Suppressor macrophage treated with lipopolysaccharide for 1 hour (primary cell): ENCODE results near the gene AHDC1.
A peak's percentile ranks its signal among the peaks of the same experiment; 100 is the strongest.

ENCODE experiments used
- DNase-seq, 3 donors: peaks; one replicate each; pipeline ENCODE4 v3.0.0-alpha.2; 2020 to 2022

The AHDC1 gene

DNA sequence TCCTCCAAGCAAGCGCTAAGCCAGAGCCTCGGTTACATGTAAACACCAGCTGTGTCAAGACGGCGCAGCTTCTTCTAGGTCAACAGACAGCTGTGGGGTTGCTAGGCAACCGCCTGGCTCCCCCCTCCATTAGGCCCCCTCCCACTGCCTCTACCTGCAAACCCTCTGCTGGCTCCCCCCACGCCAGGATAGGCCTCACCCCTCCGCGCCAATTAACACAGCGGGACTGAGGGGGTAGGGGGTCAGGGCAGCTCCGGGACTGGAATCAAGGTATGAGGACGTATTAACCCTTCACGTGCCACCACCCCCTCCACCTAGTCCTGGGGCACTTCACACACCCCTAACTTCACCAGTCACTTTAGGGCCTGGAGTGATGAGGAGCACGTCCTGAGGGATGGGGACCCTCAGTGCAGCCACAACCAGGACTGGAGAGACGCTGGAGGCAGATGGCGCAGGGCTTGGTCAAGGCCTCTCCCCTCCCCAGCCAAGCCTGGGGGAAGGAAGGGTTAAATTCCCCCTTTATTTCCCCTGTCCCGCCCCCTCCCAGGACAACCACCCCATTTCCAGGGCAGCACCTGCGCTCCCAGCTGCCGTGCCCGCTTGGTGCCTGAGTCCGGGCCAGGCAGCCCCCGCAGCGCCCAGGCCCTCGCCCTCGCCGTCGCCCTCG is 76.6 kb downstream of the AHDC1 start:
- DNase-seq = no peak

DNA sequence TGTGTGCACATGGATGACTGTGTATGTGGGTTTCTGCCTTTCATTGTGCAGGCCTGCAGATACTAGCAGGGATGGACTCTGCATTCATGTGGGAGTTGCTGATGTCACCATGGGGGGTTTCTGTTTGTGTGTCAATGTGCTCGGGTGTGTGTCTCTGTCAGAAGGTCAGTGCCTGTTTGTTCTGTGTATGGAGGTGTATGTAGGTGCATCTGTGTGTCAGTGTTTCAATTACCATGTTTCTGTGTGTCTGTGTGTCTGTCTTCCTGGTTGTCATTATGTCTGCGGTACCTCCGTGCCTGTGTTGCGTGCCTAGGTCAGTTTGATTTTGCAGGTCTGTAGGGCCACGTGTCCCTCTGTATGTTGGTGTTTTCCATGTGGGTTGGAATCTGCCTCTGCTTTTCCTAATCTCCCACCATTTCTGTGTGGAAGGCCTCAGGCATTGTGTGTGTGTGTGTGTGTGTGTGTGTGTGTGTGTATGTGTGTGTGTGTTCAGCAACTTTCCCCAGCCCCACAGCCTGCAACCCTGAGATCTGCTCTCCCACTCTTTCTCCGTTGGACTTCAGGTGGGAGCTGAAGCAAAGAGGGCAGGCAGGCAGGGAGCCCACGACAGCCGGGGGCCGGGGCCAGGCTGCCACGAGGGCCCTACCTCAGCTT is 77.2 kb downstream of the AHDC1 start:
- DNase-seq = peak; percentile 83 to 86 (median 84)

DNA sequence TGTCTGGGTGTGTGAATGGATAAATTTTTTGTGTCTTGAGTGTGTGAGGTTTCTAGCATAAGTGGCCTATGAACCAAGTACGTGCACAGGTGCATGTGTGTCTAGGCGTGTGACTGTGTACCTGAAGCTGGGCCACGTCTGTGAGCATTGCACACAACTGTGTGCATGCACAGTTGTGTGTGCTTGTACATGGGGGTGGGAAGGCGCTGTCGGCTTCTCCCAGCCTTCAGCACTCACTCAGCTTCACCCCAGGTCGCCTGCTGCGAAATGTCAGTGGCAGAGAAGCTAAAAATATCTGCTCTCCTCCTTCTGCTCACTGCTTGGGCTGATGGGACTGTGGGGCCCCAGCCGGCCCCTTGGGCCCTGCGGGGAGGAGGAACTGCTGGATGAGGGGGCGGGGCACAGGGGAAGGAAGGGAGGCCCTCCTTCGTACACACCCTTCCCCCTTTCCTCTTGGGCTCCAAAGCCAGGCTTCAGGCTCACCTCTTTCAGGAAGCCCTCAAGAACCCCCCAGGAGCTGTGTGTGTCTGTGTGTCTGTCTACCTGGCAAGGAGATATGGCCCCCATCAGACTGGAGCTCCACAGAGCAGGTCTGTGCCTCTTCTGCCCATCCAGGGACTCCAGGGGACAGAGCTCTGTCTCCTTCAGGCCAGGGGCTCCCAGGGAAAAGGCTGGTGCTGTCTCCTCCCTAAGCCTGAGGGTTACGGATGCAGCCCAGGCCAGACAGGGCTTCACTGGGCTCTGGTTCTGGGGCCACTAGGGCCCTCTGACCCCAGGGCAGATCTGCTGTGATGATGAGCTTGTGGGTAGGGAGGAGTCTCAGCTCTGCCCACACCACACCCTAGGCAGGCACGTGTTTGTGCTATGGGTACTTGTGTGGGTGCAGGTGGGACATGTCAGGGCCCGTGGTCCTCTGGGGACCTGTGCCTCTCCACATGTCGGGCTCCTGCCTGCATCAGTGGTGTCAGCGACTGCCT is 78.4 kb downstream of the AHDC1 start:
- peak; percentile 69 to 88 (median 74) for DNase-seq

DNA sequence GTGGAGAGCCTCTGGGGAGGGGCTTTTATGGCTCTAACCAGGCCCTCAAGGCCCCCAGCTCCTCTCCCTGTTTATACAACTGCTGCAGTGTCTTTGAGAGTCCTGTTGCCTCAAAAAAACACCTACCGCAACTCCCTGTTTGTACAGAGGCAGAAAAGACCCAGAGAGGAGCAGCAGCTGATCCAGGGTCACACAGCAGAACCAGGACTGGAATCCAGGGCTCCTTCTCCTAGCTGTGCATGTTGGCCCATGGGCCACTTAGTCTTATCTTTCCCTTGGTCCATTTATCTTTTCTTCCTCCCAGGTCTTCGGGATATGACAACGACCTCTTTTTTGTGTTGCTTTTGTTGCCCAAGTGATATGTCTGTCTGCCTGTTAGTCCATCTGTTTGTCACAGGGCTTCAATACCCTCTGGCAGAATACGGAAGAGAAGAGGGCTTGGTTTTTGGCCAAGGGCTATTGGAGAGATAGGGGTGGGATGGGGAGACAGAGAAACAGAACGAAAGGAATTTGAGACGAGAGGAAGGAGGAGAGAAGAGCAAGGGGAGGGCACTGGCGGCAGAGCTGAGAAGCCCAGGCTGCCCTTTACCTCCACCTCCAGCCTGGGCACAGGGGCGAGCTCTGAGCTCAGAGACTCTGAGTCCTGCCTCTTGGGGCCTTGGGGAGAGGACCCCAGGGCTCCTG is 80.5 kb downstream of the AHDC1 start:
- no peak for DNase-seq

DNA sequence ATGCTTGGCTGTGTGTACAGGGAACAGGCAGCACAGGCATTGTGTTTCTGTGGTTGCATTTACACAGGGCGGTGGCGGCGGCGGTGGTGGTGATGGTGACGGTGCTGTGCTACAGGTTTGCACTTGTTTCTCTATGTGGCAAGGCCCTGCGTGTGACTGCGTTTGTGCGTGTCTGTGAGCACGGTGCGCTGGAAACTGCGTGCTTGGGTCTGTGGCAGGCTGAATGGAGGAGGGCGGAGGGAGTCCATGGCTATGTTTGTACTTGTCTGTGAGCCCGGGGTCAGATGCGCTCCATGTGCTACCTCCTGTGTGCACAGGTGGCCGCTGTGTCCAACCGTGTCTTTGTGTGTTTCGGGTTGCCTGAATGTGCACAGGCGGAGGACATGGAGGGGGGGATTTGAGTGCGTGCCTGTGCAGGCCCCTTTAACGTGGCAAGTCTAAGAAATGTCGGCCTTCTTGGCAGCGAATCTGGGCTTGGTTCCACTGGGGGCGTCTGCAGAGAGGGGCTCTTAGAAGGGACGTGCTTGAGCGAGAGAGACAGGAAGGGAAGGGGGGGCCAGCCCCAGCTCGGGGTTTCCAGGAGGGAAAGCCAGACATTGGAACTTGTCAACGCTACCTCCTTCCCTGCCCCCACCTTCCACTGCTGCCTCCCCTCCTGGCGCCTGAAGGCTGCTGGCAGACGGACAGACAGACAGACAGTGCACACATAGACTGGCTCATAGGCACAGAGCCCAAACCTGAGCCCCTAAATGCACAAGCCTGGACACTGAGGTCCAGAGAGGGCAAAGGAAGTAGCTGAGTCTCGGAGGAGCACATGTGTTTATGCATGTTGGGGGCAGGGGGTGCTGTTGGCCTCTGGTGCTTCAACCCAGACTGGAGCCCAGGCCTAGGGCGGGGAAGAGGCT is 81.3 kb downstream of the AHDC1 start:
- DNase-seq = peak in 2 of 3 donors; percentile 31 to 50

DNA sequence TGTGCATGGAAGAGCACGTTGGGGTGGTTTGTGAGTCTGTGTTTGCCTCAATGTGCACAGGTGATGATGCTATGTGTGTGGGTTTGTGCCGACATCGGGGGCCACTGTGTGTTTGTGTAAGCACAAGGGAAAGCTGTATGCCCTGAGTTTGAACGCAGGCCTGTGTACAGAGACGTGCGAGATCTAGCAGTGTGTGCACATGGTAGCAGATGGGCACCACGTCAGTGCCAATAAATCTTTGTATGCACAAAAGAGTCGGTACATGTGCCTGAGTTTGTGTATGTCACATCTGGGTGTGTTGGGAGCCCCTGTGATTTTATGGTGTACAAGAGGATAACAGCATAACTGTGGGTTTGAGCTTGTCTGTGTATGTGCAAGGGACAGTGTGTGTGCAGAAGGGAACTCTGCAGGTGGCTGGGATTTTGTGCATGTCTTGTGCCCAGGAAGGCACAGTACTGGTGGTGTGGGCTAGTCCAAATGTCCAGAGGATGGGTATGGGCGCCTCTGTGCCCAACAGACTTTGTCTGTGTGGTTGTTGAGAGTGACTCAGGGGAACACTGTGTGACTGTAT is 82.0 kb downstream of the AHDC1 start:
- DNase-seq = peak in 1 of 3 donors; percentile 23

DNA sequence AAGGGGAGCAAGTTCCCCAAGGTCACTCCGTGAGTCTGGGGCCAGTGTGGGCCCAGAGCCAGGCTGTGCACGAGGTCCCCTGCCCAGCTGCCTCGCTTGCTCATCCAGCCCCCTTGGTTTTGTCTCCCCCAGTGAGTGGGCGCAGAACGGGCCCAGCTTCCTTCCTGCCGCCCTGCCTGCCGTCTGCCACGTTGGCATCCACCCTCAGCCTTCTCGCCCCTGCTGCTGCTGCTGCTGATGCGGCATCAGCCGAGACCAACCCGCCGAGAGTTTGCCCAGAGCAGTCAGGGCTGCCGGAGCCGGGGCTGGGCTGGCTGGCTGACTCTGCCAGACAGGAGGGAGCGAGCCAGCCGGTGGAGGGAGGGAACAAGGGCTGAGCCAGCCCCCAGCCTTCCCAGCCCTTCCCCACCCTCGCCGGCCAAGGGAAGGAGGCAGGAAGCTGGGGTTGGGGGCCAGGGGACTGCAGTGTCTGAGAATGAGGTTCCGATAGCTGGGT is 82.6 kb downstream of the AHDC1 start:
- DNase-seq = peak; percentile 44 to 63 (median 55)

DNA sequence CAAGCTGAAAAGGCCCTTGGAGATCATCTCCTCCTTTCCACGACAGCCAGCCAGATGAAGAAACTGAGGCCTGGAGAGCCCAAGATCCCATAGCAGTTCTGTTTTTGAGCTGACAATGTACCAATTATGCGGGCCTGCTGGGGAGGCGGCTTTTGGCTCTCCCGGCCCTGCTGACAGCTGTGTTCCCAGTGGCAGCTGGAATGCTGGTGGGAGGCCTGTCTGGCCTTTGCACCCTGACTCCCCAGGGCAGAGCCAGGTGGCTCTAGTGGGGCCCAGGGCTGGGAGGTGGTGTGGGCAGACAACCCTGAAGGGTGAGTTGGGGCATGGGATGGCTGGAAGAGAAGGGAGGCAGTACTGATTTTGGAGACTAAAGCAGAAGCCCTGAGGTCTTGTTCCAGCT is 83.3 kb downstream of the AHDC1 start:
- no peak for DNase-seq

DNA sequence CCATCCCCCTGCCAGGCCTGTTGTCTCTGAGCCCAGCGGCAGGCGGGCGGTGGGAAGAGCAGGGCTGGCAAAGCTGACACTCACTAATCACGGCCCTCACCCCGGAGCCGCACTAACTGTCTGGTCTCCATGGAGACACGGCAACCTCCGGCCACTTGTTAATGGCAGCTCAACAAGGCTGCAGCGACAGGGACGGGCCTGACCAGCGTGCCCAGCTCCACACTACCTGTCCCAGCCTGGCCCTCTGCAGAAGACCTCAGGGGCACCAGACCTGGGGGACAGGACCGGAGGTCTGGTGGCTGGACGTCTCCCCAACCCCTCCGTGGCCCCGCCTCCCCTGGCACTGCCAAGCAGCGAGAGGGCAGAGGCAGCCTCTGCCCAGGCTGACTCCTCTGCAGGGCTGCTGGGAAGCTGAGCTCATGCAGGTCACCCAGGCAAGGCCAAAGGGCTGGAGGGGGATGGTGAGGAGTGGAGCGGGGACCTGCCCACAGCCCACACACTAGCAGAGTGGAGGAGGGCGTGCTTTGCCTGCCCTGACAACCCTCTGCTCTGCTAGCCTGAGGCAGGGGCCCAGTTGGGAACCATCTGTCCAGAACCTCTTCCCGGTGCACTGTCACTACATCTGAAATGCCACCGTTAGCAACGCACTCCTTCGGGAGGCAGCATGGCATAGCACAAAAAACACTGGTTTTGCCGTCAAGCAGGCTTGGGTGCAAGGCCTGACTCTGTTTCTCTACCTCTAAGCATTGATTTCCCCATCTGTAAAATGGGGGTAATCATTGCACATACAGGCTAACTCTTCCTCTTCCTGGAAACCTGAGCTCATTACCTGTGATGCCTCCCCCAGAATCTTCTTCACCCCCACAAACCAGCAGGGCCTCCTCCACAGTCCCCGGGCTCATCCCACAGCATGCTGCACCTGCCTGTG is 84.3 kb downstream of the AHDC1 start:
- no peak for DNase-seq

DNA sequence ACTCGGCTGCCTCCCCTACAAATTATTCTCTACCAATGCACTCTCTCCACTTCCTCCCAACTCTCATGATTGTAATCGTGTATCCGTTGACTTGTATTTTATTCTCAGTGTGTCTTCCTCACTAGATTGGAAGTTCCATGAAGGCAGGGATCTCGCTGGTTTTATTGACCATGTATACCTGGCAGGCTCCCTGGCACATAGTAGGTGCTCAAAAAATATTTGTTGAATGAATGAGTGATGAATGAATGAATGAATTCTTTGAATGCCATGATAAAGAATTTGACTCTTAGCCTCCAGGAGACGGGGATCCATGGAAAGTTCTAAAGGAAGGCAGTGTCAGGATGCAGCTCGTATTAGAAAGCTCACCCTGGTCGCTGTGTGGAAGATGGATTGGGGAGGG is 85.1 kb downstream of the AHDC1 start:
- DNase-seq = no peak

DNA sequence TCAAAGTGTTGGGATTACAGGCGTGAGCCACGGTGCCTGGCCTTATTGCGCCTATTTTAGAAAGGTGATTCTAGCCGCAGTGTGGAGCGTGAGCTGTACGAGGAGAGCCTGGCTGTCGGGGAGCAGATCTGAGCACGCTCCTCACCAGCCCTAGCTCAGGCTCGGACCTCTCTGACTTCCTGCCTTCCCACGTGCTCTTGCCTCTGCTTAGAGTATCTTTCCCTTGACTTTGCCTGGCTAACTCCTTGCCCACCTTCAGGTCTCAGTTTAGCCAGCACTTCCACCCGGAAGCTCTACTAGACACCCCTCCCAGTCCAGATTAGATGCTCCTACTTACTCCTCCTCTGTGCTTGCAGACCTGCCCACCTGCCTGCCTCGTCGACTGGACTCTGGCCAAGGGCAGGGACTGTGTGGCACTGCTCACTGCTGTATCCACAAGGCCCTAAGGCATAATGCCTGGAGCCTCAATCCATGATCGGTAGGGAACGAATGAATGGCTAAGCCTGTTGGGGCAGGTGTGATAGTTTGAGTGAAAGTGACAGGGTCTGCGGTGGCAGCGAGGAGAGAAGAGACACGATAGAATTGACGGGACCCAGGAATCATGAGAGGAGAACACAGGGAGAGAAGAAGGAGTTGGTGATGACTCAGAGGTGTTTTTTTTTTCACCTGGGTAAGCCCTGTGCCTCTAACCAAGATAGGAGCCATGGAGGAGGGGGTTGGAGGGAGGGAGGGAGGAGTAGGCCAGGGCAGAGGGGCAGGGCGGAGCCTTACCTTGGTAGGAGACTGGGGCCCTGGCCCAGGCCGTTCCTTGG is 85.8 kb downstream of the AHDC1 start:
- no peak for DNase-seq

DNA sequence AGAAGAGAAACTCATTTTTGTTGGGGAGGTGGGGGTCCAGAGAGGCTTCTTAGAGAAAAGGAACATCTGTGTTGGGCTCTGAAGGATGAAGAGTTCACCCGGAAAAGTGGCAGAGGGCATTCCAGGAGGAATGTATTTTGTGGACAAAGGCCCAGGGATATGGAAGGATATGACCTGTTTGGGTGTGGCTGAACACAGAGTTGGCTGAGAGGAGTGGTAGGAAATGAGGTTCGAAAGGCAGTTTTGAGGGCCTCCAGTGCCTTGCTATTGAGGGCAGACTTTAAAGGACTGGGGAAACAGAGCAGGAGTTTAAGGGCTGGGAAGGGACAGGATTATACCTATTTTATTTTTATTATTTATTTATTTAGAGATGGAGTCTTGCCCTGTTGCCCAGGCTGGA is 86.6 kb downstream of the AHDC1 start:
- no peak for DNase-seq

DNA sequence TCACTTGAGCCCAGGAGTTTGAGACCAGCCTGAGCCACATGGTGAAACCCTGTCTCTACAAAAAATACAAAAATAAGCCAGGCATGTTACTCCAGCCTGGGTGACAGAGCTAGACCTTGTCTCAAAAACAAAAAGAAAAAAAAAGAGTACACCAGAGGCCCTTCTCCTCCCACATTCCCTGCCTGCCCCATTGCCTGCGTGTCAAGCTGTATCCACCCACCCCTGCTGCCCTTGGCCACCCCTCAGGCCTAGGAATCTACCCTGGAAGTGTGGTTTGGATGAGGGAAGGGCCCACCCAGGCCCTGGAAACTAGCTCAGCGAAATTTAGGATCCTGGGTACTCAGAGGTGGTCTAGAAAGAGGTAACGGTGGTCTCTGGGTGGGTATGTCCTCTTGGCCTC is 88.3 kb downstream of the AHDC1 start:
- no peak for DNase-seq

DNA sequence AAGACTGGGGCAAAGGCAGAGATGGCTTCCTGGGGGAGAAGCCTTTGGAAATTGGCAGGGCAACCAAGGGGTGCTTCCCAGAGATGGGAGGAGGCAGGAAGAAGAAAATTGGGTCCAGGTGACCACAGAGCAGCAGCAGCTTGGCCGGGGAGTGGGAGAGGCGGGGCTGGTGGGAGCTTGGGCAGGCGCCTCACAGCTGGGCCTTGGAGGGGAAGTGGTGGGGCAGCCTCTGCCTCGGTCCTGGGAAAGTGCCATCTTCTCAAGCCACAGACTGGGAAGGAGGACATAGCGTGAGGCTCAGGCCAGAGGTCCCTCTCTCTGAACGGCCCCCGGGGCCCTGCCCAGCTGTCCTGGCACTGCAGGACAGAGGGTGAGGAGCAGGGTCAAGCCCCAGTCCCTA is 90.0 kb downstream of the AHDC1 start:
- DNase-seq = peak; percentile 39 to 64 (median 42)

DNA sequence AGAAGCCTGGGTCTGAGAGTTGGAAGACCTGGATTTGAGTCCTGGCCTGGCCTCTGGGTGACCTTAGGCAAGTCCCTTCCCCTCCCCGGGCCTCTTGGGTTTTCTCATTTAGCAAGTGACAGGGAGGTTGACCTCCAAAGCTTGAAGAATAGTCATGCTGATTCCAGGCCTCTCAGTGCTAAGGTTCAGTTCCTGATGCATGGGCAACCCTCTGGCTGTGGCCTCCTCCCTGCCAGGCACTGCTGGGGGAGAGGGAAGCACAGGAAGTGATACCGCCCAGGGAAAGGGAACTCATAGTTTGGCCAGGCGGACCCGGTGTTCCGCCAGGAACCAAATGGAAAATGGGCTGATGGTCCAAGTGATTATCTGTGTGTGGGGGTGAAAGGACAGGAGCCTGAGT is 90.4 kb downstream of the AHDC1 start:
- DNase-seq = peak; percentile 75 to 87 (median 84)

DNA sequence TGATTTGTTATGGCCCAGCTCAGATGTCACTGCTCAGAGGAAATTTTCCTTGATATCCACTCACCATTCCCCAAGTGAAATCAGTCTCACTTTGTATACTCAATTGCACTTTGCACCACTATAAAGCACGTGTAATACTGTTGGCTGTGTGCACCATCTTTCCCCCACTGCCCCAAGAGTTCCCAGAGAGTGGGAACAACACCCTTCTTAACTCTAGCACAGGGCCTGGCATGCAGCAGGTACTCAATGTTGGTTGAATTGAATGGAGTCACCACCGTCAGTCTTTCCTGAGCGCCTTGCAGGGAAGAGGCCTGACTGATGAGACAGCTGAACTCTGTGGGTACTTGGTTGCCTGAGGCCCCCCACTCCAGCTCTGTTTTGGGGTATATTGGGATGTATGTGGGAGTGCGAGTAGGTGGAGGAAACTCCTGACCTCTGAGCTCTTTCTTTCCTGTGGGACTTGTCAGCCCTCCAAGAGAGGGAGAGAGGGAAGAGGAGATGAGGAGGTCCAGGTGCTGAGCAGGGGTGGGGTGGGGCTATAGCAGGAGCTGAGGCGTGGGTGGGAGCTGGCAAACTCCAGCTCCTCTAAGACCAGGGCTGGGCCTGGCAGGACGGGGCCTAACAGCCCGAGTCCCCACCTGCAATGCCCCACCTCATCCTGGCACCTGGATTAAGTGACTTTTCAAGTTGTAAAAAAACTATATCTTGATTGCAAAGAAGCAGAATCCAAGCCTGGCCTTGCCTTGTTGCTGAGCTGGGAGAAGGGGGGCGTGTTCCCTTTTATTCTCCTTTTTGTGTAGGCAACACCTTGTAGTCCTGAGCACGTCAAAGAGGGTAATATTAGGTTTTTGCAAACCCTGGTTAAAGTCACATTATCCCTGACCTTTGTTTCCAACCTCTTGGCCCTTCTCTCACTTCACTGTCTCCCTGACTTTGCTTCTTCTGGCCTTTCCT is 94.5 kb downstream of the AHDC1 start:
- no peak for DNase-seq

DNA sequence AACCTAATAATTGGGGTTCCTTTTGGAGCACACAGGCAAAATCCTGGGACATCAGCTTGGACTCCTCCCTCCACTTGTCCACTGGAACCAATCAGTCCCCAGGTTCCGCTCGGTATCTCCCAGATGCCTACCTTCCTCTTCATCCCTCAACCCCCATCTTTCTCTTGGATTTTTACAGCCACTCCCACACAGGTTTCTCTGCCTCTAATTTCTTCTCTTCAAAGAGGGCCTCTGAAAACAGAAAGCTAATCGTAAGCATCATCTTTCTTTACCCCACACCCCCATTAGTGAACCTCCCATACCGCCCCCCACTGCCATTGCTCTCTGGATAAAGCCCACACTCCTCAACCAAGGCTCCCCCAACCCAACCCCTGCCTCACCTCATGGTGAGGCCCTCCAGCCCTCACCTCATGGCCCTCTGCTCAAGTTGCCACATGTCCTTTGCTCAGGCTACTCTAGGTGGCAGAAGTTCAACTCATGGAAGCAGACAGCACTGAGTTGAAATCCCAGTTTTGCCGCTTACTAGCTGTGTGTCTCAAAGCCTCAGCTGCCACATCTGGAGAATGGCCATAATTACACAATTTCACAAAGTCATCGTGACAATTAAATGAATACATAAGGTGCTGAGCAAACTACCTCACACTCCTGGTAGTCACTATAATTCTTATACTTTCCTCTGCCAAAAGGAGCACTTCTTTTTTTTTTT is 95.8 kb downstream of the AHDC1 start:
- DNase-seq = peak; percentile 41 to 66 (median 42)
